SH-SY5Y (cell line): ENCODE results near the gene EPC1.

ENCODE experiments used
- GATA2 ChIP-seq: IDR thresholded peaks from 2 replicates; pipeline ENCODE4 v1.6.1; 2011; ENCODE audit warnings: mild to moderate bottlenecking, low read depth, low read length
- GATA3 ChIP-seq: IDR thresholded peaks from 2 replicates; pipeline ENCODE4 v1.6.1; 2011; ENCODE audit warnings: low read depth, mild to moderate bottlenecking, low read length, moderate library complexity

DNA sequence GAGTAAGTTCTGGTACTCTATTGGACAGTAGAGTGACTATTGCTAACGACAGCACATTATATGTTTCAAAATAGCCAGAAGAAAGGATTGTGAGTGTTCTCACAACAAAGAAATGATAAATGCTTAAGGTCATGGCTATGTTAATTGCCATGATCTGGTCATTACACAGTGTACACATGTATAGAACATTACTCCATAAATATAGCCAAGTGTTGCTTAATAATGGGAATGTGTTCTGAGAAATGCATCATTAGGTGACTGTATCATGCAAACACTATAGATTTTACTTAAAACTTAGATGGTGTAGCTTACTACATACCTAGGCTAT is 19.6 kb downstream of the EPC1 start:
- TF ChIP-seq GATA2 (no peak), GATA3 (no peak)
